HL-60/S4 (cell line): ENCODE measurements around the gene TRRAP.
"Not testable (repeated sequence)": the region's sequence is repeated elsewhere in the genome, so short reads cannot be mapped to it uniquely, and the experiment has no call there.

Source experiments
- in situ Hi-C: fragments of 300-500 bp; cut with MboI; formaldehyde crosslinking; loops from 2 replicates; pipeline ENCODE4 v1.14.3; 2022; ENCODE audit warnings: low sequenced_read_pairs

Gene TRRAP

DNA sequence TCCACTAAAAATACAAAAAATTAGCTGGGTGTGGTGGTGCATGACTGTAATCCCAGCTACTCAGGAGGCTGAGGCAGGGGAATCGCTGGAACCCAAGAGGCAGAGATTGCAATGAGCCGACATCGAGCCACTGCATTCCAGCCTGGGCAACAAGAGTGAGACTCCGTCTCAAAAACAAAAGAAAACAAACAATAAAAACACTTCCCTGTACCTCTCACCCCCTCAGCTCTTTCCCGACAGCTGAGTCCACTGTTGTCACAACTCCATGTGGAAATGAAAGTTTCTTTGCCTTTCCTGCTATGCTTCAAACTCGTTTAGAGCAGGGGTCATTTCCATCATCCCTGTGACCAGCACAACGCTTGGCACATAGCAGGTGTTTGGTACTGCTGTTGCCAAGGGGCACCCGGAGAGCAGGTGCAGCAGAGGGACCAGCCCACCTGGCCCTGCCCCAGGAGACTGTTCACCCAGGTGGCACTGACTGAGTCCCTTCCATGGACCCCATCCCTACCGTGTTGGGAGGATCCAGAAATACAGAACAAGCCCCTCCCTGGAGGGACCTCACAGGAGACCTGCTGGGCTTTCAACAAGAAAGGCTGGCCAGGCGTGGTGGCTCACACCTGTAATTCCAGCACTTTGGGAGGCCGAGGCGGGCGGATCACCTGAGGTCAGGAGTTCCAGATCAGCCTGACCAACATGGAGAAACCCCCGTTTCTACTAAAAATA is 13.4 kb upstream of the TRRAP start:
- in situ Hi-C loops: no loop called here

DNA sequence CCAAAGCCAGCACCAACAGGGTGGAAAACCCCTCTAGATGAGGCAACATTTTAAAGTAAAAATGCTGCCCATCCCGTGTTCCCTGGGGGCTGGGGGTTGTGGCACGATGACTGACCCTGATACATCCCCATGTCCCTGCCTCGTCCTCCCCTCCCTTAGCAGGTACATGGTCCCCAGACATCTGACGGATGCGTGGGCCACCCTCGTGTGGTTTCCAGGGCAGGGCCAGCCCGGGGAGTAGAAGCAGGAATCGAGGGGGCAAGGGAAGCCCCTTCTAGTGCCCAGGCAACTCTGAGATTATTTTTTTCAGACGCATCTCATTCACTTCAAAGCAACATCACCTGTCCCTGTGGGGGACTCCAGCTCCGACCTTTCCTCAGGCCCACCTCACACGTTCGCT is 12.0 kb upstream of the TRRAP start:
- in situ Hi-C loops: no loop called here

DNA sequence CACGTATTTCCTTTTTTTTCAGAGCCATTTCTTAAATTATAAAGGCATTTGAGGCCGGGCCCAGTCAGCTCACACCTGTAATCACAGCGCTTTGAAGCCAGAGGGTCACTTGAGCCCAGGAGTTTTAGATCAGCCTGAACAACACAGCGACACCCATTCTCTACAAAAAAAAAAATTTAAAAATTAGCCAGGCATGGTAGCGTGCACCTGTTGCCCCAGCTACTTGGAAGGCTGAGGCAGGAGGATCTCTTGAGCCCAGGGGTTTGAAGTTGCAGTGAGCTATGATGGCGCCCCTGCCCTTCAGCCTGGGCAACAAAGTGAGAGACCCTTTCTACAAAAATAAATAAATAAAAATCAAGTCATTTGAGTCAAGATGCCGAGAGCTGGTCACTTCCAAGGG is 11.6 kb upstream of the TRRAP start:
- in situ Hi-C loops: no loop called here

DNA sequence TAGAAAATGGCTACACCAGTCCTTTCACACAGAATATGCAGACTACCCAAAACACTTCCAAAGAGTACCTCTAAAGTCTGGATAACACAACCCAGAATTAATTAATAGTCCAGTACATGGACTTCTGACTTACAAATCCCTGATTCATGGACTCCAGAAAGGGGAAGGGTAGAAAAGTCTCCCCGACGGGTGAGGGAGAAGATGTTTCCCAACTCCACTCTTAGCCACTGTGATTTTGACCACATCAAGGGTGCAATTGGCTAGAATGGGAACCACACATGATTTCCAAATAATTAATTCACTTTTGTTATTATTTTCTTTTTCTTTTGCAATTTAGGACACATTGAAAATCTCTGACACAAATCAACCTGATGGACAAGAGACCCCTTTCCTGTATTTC is 9.9 kb upstream of the TRRAP start:
- in situ Hi-C loops: no loop called here

DNA sequence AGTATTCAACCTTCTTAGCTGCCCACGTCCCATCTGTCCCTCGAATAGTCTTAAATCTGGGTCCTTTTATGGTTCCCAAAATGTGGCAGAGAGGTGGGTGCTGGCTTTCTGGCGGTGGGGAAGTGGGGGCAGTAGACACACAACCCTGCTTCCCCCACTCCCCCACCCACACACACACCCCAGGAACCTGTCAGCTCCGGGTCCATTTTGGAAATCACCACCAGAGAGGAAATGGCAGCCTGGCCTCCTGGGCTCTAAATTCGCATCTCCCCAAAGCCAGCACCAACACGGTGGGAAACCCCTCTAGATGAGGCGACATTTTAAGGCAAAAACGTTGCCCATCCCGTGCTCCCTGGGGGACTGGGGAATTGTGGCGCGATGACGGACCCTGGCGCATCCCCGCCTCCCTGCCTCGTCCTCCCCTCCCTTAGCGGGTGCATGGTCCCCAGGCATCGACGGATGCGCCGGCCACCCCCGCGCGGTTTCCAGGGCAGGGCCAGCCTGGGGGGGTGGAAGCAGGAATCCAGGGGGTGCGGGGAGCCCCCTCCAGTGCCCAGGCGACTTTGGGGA is 9.2 kb upstream of the TRRAP start:
- in situ Hi-C loops: no loop called here

DNA sequence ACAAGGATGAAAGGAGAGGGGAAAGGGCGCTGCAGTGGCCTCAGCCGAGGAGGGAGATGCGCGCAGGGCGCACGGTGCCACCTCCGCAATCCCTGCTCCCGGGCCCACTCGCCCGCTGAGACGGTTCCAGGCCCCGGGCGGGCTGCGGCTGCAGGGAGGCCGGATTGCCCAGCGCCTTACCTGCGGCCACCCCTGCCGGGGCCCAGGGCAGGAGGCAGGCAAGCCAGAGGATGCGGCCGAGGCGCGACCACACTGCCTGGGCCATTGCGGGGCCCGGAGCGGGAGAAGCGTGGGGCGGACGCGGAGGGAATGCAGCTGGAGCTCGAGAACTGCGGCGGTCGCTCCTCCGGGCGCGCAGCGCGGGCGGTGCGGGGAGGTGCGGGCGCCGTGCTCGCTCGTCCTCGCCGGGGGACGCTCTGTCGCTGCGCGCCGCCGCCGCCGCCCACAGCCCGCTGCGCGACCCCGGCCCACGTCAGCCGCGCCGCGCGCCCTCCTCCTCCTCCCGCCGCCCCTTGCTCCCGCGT is 8.7 kb upstream of the TRRAP start, which contains the start of gene TMEM130:
Gene TMEM130, minus strand, starts transcription at position 418 of the 524 bp plus-strand sequence. Its CDS starts 153 bp downstream, at position 265.
- in situ Hi-C loops: no loop called here

DNA sequence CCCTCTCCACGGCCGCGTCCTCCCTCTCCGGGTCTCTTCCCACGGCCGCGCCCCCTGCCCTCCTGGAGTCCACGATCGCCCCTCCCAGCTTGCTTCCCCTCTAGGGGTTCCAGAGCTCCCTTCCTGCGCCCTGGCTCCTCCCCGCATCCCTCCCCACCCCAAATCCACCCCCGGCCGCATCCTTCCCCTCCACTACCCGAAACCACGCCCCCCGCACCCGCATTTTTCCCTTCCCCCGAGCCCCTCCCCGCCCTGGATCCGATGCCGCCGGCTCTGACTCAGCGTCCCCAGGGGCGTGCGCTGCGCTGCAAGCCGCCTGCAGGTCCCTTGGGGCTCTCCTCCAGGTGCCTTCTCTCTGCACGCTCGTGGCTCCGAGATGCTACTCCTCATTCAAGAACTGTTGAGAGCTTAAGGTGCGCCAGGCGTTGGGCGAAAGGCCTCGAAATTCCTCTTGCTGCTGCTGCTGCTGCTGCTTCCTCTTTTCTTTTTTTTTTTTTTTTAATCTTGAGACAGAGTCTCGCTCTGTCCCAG is 8.1 kb upstream of the TRRAP start:
- in situ Hi-C loops: no loop called here

DNA sequence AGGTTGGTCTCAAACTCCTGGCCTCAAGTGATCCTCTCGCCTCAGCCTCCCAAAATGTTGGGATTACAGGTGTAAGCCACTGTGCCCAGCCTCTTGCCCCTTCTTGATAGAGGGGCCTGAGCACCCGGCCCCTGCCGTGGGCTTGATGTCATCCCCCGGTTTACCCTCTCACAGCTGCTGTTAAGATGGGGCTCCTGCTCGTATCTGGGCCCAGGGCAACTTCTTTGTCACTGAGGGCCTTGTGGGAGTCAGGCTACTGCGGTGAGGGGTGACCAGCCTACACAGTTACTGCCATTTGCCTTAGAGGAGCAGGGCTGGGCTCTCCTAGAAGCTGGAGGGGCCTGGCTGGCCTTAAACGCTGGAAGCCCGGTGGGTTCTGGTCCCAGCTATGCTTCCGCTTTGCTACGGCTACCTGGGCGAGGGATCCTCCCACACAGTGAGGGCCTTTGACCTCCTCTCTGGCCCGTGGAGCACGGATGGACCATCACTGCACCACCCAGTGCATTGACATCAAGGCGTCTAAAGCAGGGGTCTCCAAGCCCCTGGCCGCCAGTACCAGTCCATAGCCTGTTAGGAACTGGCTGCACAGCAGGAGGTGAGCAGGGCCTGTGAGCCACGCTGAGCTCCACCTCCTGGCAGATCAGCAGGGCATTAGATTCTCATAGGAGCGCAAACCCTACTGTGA is 7.4 kb upstream of the TRRAP start:
- in situ Hi-C loops: no loop called here

DNA sequence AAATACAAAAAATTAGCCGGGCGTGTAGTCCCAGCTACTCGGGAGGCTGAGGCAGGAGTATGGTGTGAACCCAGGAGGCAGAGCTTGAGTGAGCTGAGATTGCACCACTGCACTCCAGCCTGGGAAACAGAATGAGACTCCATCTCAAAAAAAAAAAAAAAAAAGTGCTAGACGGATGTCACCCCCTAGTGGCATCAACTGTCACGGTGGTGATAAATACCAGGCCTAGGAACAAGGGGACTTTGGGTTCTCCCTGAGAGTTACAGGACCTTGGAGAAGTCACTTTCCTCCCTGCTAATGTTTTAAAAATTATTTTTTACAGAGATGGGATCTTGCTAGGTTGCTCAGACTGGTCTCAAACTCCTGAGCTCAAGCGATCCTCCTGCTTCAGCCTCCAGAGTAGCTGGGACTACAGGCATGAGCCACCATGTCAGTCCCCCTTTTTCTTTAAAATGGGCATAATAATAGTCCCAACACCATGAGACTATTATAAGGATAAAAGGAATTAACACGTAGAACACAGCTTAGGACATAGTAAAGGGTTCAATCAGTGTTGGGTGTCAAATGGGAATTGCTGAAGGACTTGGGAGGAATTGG is 5.9 kb upstream of the TRRAP start:
- in situ Hi-C loops: no loop called here

DNA sequence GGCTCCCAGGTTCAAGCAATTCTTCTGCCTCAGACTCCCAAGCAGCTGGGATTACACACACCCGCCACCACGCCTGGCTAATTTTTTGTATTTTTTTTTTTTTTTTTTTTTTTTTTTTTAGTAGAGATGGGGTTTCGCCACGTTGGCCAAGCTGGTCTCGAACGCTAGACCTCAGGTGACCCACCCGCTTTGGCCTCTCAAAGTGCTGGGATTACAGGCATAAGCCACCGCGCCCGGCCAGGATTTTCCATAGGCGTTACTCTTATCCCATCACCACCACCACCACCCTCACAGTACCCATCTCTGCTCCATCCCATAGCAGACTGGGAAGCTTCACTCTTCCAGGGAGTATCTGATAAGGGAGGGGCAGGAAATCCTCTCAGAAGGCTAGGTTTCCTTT is 4.7 kb upstream of the TRRAP start:
- in situ Hi-C loops: not testable (repeated sequence)

DNA sequence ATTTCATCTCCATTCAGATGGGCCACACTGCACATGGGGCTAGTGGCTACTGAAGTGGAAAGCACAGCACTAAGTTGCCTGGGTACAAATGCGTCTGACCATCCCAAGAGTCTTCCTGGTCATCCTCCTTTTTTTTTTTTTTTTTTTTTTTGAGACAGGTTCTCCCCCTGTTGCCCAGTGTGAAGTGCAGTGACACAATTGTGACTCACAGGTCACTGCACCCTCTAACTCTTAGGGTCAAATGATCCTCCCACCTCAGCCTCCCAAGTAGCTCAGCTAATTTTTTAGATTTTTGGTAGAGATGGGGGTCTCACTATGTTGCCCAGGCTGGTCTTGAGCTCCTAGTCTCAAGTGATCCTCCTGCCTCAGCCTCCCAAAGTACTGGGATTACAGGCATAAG is 3.4 kb upstream of the TRRAP start:
- in situ Hi-C loops: no loop called here

DNA sequence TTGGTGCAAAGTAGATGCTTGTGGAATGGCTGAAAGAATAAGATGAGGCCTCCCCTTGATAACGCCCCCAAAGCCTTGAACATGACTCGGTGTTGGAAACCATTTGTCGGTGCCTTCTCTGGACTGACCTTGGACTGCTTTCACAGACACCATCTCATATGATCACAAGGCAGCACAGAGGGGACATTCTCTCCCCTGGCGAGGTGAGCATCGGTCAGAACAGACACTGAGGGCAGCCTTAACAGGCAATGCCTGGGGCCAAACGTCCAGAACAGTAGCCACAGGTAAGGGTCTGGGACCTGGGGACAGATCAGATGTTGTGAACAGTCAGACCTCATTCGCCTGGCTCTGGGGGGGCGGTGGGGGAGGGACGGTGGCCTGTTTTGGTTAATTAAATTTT is 2.8 kb upstream of the TRRAP start:
- in situ Hi-C loops: no loop called here

DNA sequence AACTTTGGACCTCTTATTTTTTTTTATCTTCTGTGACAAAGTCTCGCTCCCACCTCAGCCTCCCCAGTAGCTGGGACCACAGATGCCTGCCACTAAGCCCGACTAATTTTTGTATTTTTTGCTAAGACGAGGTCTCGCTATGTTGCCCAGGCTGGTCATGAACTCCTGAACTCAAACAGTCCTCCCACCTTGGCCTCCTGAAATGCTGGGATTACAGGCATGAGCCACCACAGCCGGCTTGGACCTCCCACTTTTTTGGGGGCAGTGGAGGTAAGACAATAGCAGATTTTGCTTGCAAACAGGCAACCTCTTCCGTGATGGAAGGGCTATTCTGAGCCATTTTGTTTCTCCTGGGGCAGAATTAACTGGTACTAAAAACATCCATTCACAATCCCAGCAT is 1.2 kb upstream of the TRRAP start:
- in situ Hi-C loops: no loop called here

DNA sequence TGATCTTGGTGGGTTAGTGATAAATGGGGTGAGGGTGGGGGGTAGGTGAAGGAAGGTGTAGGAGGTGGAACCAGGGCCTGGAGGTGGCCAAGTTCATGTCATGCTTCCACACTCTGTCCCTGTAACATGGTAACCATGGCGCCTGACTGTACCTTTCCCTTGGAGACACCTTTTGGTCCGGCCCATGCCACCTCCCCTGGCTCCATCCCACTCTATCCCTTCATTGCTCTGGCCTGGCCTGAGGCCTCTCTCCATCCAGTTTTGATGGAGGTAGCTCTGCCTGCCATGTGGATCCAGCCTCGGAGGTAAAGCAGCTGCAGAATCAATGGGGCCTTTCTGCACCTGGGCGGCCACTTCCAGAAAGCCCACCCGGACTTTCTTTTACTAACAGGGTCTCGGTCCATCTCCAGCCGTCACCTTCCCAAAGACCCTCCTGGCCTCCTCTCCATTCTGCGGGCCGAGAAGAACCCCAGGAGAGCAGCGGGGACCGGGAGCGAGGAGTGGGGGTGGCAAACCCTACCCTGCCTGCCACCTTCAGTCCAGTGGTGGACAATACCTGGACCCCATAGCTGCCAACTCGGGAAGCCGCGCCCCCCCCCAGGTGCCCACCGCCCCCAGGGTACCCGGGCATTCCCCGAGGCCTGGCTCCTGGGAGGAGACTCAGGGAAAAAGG is 504 bp upstream of the TRRAP start:
- in situ Hi-C loops: no loop called here

DNA sequence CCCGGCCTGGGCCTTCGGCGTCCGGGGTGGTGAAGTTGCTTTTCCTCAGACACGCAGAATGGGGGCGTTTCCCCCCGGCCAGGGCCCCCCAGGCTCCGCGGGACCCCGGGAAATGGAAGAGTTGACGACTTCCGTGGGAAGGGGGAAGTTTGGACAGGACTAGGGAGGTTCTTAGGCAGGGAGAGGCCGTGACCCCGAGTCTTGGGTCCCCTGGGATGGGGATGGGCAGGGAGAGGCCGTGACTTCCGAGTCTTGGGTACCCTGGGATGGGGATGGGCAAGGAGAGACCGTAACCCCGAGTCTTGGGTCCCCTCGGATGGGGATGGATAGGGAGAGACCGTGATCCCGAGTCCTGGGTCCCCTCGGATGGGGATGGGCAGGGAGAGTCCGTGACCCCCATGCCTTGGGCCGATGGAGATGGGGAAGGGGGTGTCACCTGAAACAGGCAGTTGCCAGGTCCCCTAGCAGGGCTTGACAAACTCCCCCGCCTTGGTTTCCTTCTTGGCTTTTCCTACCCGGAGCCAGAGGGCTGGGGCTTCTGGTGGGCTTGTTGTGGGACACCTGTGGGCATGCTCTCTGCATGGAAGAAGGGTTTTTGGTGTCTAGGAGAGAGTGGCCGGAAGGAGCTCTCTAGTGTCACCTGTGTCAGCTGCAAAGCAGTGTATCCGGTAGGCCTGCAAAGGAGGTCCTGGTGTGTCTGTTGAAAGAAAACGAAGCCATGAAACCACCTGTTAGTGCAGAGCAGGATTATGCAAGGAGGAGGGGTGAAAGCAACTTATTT is 1.1 kb downstream of the TRRAP start:
- in situ Hi-C loops: no loop called here

DNA sequence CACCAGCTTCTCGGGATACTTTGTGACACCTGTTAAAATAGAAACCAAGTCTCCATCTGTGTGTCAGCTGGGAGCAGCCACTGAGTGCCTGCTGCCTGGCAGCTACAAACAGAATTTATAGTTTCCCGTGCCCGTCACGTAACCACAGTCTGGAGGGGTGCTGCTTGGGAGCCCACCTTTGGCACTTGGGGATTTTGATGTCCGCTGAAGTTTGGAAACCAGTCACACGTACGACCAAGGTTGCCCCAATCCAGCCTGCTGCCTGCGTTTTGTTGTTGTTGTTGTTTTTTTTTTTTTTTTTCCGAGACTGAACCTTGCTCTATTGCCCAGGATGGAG is 1.6 kb downstream of the TRRAP start:
- in situ Hi-C loops: no loop called here

DNA sequence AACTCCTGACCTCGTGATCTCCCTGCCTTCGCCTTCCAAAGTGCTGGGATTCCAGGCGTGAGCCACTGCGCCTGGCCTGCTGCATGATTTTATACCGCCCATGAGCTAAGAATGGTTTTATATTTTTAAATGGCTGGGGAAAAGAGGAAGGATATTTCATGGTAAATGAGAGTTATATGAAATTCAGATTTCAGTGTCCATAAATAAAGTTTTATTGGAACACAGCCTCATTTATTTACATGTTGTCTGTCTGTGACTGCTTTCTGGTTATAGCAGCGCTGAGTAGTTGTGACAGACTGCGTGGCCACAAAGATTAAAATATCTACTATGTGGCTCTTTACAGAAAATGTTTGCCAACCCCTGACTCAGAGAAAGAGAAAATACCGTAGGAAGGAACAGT is 2.2 kb downstream of the TRRAP start:
- in situ Hi-C loops: no loop called here

DNA sequence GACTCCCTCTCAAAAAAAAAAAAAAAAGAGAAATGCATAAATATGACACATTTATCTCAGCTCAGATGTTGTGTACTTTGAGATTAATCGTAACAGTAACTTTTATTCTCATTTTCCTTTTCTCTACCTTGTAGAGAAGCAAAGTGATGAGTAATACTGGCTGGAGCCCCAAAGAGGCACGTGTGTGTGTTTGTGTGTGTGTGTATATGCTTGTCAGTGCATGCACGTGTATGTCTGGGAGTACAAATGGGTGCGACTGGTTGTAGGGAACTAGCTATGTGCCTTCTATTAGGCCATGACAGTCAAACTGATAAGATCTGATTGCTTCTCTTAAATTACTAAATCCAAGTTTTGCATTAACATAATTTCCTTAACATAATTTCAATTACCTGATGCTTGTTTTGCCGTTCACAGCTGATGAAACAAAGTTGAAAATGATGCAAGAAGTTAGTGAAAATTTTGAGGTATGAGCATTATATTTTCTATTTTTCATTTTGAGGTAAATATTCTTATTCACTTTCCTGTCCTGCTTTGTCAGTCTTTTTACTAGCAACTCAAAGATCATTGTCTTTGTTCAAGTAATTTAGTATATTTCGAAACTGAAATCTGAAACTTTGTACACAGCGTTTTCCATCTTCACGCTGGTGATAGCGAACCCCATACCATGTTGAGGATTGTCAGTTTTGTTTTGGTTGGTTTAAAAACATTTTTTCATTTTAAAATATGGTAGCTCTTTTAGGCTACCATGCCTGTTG is 3.4 kb downstream of the TRRAP start:
- in situ Hi-C loops: no loop called here

DNA sequence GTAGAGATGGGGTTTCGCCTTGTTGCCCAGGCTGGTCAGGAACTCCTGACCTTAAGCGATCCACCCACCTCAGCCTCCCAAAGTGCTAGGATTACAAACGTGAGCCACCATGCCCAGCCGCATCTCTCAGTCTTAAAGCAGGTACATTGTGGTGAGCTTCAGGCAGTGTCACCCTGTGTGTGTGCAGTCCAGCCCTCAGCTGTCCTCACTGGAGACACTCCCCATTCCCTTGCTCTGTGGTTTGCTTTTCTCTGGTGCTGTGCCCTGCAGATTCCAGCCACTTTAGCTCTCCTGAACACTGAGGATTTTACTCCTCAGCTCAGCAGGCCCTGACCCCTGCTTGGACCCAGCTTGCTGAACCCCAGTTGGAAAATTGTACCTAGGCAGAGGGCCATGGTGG is 6.1 kb downstream of the TRRAP start:
- in situ Hi-C loops: no loop called here

DNA sequence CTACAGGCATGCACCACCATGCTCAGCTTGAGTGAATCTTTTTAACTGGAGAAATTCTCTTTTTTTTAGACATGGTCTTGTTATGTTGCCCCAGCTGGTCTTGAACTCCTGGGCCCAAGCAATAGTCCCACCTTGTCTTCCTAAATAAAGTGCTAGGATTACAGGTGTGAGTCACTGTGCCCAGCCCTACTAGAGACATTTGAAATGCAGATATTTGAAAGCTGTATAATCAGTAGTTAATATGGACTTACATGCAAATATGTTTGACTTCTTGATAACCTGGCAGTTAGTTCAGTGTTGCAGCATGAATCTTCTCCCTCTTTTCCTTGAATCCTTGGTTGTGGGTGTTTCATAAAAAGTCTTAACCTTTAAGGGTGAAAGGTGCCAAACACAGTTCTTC is 8.7 kb downstream of the TRRAP start:
- in situ Hi-C loops: no loop called here
